ENCODE results near the gene FOXC2.

Gene FOXC2

GRCh38 chr16:86533076-86533475 is 33.6 kb upstream of the FOXC2 start:
- in situ Hi-C loops (cut with HindIII; ENCODE audit: low sequenced_read_pairs): no loop called here
- H3K4me3 ChIP-seq (ENCODE audit: low read depth, low read length): no peak overlapping the region
- TF ChIP-seq, protein P1, sequence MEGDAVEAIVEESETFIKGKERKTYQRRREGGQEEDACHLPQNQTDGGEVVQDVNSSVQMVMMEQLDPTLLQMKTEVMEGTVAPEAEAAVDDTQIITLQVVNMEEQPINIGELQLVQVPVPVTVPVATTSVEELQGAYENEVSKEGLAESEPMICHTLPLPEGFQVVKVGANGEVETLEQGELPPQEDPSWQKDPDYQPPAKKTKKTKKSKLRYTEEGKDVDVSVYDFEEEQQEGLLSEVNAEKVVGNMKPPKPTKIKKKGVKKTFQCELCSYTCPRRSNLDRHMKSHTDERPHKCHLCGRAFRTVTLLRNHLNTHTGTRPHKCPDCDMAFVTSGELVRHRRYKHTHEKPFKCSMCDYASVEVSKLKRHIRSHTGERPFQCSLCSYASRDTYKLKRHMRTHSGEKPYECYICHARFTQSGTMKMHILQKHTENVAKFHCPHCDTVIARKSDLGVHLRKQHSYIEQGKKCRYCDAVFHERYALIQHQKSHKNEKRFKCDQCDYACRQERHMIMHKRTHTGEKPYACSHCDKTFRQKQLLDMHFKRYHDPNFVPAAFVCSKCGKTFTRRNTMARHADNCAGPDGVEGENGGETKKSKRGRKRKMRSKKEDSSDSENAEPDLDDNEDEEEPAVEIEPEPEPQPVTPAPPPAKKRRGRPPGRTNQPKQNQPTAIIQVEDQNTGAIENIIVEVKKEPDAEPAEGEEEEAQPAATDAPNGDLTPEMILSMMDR (IDR thresholded peaks at IDR 0.05; ENCODE audit: low read depth, low read length): no peak
- DNase-seq (ENCODE audit: low read depth, low spot score): no peak

- no peak overlapping the region for H3K4me3 ChIP-seq (ENCODE audit: low read depth, low read length)
- in situ Hi-C loops (cut with HindIII; ENCODE audit: low sequenced_read_pairs): no loop called here
- DNase-seq (ENCODE audit: low read depth, low spot score): no peak
- TF ChIP-seq, protein P1 (IDR thresholded peaks at IDR 0.05; ENCODE audit: low read depth, low read length): no peak
Observed at GRCh38 chr16:86533767-86534351, 32.8 kb upstream of the FOXC2 start.

DNA sequence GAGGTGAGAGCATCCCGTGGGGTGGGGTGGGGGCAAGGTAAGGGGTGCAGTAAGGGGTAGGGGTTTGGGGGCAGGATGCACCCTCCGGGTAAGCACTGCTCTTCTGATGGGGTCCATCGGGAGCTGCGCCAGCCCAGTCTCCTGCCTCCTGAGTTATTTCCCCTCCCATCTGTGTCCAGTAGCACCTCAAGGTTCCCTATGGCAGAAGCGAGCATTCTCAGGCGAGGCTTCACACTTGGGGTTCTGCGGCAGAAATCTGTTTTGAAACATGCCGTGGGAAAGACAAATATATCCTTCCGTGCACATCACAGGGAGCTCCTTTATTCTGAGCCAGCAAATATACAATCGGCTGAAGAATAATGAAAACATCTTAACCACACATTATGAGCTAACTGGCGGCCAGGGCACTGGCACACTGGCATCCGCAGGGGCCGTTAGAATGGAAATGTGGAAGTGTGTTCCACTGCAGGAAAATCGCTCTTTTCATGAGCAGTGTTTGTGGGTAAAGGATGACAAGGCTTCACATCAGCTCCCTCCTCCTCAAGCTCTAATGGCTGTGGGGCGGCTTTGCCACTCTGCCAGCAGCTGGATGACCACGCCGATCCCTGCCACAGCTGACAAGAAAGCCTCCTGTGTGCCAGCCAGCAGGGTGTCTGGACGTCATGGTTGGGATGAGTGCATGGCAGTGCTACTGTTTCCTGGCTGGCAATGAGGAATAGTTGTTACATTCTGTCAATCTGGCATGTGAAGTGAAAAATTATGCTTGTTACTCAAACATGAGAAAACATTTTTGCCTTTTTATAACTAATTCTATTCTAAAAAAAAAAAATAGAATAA is 31.6 kb upstream of the FOXC2 start:
- in situ Hi-C loops (cut with HindIII; ENCODE audit: low sequenced_read_pairs): no loop called here
- TF ChIP-seq, protein P1 (IDR thresholded peaks at IDR 0.05; ENCODE audit: low read depth, low read length): no peak
- DNase-seq (ENCODE audit: low read depth, low spot score): no peak
- H3K4me3 ChIP-seq (ENCODE audit: low read depth, low read length): no peak overlapping the region

DNA sequence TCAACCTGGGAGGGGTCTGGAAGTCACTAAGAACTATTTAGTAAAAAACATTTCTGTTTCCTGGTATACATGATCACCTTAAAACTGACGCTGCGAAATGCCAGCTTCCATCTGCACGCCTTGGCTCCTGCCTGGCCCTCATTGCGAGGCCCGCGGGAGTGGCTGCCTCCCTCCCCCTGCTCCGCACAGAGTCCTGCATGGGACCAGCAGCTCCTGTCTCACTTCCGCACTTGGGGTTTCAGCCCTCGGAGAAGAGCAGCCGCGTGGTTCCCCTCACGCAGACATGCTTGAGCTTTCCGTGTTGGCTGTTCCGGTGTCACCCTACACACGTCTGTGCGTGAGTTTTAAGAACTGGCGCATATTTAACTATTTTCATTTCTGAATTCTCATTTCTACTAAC is 30.0 kb upstream of the FOXC2 start:
- in situ Hi-C loops (cut with HindIII; ENCODE audit: low sequenced_read_pairs): no loop called here
- TF ChIP-seq, protein P1 (IDR thresholded peaks at IDR 0.05; ENCODE audit: low read depth, low read length): no peak
- DNase-seq (ENCODE audit: low read depth, low spot score): no peak
- H3K4me3 ChIP-seq (ENCODE audit: low read depth, low read length): no peak overlapping the region

GRCh38 chr16:86537486-86537885 is 29.1 kb upstream of the FOXC2 start:
- in situ Hi-C loops (cut with HindIII; ENCODE audit: low sequenced_read_pairs): no loop called here
- no peak for DNase-seq (ENCODE audit: low read depth, low spot score)
- no peak overlapping the region for H3K4me3 ChIP-seq (ENCODE audit: low read depth, low read length)
- TF ChIP-seq, protein P1 (IDR thresholded peaks at IDR 0.05; ENCODE audit: low read depth, low read length): no peak

DNA sequence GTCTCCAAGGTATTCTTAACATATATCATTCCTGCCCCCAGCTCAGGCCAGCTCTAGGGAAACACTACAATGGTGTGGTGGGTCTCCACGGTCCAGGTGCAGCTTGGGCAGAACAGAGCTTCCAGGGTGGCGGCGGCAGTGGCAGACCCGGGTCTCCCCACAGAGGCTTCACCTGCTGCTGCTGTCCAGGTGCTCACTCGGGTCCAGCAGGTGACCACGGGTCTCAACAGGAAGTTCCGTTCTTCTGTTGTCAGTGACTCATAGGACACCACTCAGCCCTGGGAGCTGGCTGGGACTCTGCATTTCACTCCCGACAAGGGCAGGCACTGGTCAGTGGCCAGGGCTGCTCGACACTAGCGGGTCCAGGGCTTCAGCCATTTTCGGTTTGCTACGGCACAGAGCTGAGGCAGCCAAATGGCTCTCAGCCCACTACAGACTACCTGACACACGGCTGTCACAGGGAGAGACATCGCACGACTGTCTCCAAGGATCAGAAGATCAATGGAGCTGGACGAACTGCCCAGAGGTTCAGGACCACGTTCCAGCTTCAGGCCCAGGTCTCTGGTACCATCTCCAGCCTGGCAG is 28.3 kb upstream of the FOXC2 start:
- in situ Hi-C loops (cut with HindIII; ENCODE audit: low sequenced_read_pairs): no loop called here
- no peak overlapping the region for H3K4me3 ChIP-seq (ENCODE audit: low read depth, low read length)
- DNase-seq (ENCODE audit: low read depth, low spot score): no peak
- TF ChIP-seq, protein P1 (IDR thresholded peaks at IDR 0.05; ENCODE audit: low read depth, low read length): no peak
